Measurements from ENCODE around the gene ZKSCAN3.
"Not testable (repeated sequence)": the region's sequence is repeated elsewhere in the genome, so short reads cannot be mapped to it uniquely, and the experiment has no call there.

The ZKSCAN3 gene

DNA sequence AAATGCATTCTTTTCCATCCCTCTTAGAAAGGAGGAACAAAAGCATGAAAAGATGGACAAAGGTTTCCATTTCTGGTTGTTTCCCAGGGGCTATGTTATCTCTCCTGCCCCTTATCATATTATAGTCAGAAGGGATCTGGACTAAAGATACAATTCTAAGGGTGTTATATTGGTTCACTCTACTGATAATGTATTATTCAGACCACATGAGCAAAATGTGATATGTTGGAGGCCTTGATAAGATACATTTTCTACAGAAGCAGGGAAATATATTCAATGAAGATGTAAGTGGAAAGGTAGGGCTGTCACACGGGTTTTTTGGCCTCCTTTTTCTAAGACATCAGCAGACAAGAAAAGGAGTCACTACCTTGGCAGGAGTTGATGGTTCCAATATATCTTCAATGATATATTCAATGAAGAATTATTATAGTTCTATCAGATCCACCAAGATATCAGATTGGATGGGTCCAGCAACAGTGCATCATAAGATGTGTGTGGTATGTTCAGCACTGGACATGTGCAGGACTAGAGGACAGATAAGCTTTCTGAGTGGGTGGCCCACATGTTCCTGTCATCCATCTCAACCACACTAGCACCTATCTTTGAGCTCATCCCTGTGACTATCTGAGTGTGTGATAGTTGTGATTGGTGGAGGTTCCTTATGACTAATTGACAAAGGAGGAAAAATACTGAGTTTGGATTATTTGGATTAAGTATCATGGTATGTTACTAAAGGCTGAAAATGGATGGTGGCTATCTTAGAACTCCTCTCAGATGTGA is 5.7 kb upstream of the ZKSCAN3 start:
- no peak for DNase-seq

DNA sequence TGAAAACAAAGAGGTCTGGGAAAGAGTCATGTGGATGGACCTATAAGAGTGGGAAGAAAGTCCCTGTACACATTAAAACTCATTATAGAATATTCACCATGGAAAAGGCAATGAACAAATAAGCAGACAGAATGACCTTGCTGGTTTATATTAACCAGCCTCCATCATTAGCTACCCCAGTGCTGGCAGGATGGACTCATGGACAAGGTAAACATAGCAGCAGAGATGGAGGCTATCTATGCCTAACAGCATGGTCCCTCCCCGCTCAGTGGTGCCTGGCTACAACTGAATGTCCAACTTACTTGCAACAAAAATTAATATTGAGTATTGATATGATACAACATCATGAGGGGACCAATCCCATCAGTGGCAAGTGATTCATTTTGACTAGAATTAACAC is 4.5 kb upstream of the ZKSCAN3 start:
- DNase-seq: no peak

DNA sequence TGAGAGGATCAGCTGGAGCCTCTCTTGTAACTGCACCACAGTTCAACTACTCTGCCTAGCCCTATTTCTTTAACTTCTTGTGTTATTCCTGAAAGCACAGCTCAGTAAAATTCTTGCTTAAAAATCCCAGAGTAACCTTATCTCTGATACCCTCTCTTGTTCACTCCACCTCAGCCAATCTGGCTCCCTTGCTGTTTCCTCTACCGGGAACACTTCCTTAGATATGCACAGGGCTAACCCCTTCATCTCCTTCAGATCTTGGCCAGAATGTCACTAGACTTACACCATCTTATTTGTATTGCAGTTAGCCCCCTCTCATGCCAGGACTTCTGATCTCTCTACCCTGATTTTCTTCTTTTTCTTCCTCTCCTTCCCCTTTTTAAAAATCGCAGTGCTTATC is 2.6 kb upstream of the ZKSCAN3 start:
- DNase-seq: no peak

DNA sequence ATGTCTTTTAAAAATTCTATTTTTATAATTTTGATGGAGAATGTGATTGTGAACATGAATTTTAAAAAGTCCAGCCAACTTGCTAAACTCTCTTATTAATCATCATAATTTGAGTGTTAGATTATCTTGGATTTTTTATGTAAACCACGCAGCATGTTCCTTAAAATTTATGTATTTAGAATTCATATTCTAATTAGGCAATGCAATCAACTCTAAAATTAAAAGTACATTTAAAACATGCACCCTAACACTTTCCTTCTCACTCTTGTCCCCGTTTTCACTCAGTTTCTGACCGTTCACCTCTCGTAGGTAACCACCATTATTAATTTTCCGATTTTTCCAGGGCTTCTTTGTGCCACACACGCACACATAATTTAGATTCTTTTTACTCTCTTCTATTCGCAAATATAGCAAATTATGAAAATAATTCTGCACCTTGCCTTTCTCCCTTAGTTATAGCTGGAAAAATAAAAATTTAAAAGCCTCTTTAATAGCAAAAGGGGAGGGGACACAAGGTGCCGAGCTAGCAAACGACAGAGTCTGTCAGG is 329 bp upstream of the ZKSCAN3 start:
- DNase-seq: no peak

DNA sequence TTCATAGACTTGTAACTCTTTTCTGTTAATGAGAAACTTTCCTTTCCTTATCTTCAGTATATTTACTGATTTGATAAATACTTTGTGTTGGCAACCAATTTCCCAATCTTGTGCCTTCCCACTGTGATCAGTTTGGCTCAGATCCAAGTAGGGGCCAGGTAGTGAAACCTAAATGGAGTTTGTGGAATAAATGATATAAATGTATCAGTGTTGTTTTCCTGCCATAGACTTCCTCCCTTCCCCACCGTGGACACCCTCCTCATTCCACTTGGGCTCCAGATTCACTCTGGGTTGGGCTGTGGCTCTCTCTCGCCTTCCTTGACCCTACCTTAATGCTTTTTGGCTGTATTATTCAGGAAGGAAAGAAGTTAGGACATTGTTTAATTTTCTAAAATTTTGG is 1.3 kb downstream of the ZKSCAN3 start:
- no peak for DNase-seq

DNA sequence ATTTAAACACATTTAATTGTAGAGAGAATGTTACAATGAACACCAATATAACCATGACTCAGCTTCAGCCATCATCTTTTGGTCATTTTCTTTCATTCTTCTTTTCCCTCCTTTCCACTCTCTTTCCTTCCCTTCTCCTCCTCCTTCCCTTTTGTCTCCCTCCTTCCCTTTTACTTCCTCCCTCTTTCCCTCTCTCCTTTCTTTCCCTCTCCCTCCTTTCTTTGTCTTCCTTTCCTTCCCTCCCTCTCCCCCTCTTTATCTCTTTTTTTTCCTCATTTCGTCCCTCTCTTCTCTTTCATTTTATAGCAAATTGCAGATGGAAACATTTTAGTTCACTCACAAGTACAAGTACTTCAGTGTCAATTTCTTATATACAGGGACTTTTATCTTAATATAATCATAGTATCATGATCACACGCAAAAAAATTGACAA is 1.8 kb downstream of the ZKSCAN3 start:
- no peak for DNase-seq

DNA sequence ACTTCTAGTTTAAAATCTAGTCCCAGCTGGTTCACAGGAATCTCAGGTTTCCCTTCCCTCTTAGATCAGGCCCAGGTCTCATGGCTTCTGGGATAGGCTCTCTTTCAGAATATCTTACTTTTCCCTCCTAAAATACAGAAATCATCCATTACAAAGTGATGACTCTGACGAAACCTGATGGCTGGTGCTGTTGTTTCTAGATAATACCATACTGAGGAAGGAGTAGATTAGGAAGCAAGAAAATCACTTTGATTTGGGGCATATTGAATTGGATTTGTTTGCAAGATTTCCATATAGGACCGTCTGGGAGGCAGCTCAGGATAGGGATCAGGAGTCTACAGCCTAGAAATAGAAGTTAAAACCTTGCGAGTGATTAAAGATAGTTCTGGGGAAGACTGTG is 3.6 kb downstream of the ZKSCAN3 start:
- DNase-seq: no peak

DNA sequence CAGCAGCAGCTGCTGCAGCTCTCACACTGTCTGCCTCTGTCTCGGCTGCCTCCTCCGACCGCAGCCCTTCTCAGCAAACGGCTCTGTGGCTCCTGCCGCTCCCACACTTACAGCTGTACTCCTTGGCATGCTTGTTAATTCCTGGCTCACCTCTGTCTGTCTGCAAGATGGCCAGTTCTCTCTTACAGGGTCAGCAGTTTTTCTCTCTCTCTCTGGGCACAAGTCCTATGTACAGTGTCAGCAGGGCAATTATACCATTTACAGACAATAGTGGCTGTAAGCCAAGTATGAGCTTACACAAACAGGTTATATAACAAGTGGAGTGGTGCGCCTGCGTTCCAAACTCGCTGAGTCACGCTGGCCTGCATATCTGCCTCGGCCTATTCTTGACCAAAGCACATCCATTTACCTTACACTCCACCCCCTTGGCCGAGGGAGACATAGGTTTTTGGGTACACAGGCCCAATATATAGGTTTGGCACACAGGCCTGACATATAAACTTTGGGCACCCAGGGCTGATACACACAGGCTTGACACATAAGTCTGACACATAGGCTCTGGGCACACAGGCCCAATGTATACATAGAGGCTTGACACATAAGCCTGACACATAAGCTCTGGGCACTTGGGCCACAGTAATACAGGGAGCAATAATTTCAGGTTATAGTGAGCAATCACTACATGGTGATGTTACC is 4.4 kb downstream of the ZKSCAN3 start:
- DNase-seq: no peak

DNA sequence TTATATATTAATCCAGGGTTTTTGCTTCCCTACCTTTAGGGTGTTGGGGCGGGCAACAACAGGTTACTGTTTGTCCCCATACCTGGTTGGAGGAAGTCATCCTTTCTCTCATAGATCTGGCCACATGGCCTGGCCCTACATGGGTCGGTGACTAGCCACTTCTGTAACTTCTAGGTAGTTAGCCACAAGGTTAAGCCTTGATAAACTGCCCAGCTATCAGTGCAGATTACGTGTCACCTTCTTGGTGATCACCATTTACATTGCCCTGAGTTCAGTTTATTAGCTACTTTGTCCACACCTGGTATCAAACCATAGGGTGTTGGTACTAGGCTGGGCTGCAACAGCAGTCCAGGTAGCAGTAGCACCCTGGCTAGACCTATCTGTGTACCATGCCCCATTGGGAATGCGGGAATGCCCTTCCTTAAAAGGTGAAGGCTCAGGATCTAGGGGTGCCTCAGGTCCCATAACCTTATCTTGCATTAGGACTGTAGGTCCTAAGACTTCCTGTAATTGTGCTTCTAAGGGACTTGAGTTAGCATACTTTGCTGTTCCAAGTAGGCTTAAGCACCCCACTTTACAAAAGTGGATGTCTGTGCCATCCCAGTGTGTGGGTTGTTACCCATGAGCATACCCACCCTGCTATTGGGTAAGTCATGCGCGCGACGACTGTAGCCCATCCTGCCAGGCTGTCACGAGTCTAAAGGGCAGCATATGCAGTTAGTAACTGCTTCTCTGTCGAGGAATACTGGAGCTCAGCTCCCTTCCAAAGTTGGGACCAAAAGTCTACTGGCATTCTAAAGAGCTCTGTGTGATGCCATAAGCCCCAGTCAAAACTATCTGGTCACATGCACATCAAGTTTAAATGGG is 5.2 kb downstream of the ZKSCAN3 start:
- DNase-seq: no peak

DNA sequence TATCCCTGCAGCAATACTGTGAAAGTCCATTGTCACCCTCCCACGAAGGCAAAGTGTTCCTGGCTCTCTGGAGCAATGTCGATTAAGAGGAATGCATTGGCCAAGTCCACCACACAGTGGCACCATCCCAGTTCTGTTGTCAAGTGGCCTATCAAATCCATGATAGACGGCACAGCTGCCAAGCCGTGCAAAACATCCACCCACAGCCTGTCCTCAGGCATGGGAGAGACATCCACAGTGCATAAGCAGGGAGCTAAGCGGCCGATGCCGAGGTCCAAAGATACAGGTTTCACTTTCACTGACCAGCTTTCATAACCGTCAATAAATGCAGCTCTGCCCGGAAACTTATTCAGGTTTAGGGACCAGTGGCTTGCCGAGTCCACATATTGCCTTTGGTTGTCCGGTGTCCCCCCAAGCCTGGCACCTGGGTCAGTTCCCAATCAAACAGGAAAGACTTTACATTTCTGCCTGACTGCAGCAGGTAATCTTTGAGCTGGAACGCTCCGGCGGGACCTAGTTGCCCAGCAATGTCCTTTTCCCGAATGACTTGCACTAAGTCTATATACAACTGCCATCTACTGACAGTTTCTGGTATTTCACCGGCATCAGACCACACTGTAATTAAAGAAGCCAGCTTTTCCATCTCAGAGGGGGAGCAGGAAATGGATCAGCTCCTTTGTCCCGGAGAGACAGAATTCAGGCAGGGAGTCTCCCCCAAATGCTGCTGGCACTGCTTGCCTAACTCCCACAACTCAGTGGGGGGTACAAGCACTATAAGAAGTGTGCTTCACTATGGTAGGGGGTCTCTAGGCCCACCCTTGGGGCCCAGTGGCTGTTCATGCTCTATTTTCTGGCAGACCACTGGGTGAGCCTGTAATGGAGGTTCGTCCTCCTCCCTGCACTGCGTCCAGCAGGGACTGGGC is 6.3 kb downstream of the ZKSCAN3 start:
- peak; percentile 77 for DNase-seq

DNA sequence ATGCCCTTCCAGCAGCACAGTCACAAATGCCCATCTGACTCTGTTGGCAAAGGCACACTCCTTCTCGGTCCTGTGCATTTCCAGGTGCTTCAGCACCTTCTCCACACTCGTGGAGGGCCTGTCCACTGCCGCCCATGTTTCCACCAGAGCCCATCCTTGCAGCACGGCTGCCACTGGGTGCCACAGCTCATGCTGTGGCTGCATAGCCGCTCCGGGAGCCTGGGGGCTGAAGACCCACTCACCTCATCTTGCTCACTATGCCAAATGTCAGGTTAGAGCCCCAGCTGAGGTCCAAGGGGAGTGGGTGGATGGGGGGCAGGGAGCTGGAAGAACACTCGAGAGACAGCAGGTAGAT is 6.9 kb downstream of the ZKSCAN3 start:
- no peak for DNase-seq

DNA sequence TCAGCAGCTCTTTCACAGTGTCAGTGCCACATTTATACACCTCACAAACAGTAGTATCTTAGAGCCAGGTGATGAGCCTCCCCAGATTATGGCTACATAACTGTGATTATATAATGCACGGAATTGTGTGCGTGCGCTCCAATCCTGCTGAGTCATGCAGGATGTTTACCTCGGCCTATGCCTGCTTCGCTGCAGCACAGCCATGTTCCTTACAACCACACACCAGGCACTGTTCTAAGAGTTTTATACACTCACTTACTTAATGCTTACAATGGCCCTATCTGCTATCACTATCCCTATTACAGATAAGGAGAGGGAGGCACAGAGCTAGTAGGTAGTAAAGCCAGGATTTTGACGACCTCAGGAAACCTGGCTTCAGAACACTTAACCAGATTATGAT is 7.3 kb downstream of the ZKSCAN3 start:
- no peak for DNase-seq

DNA sequence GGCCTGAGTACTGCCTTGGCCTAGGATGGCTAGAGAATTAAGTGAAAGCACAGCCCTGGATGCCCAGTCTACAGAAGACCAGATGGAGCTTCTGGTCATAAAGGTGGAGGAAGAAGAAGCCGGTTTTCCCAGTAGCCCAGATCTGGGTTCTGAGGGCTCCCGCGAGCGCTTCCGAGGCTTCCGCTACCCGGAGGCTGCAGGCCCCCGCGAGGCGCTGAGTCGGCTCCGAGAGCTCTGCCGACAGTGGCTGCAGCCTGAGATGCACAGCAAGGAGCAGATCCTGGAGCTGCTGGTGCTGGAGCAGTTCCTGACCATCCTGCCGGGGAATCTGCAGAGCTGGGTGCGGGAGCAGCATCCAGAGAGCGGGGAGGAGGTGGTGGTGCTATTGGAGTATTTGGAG is 9.8 kb downstream of the ZKSCAN3 start:
- DNase-seq: not testable (repeated sequence)

DNA sequence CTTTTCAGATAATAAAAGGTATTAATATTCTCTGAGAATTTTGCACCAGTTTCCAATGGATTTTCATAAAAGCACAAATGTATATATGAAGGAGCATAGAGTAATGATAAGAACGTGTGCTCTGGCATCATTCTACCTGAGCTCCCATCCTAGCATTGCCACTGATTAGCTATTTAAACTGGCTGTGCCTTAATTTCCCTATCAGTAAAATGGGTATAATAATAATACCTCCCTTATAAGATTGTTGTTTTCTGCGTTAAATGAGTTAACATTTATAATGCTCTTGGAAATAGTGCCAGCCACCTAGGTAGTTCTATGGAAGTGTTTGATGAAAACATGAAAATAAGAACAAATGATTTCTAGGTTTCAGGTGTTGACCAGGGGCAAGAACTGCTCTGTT is 11.2 kb downstream of the ZKSCAN3 start:
- DNase-seq: no peak

DNA sequence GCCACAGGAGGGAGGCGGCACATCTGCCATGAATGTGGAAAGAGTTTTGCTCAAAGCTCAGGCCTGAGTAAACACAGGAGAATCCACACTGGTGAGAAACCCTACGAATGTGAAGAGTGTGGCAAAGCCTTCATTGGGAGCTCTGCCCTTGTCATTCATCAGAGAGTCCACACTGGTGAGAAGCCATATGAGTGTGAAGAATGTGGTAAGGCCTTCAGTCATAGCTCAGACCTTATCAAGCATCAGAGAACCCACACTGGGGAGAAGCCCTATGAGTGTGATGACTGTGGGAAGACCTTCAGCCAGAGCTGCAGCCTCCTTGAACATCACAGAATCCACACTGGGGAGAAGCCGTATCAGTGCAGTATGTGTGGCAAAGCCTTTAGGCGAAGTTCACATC is 15.8 kb downstream of the ZKSCAN3 start:
- not testable (repeated sequence) for DNase-seq

DNA sequence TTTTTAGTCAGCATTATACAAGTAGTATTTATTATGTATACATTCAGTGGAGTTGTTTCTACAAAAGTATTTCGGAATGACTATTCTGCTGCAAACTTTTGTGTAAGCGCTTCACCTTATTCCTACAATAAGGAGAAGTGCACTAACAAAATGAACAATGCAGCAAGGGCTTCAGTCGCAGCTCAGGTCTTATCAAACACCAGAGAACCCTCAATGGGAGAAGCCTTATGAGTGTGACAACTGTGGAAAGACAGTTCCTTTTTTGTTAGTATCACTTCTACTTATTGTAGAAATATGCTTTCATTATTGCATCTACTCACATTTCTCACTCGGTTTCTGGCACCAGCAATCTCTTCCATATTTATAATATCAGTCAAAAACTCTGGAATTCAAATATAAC is 18.8 kb downstream of the ZKSCAN3 start:
- no peak for DNase-seq

DNA sequence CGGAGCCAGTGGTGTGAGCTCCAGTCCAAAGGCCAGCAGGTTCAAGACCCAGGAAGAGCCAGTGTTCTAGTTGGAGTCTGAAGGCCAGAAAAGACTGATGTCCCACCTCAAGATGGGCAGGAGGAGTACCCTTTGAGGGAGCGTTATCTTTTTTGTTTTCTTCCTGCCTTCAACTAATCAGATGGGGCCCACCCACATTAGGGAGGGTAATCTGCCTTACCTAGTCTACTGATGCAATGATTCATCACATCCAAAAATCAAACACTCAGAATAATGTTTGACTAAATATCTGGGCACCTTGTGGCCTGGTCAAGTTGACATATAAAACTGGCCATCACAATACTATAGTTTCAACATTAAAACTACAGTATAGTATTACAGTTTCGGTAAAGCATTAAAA is 19.7 kb downstream of the ZKSCAN3 start:
- no peak for DNase-seq

DNA sequence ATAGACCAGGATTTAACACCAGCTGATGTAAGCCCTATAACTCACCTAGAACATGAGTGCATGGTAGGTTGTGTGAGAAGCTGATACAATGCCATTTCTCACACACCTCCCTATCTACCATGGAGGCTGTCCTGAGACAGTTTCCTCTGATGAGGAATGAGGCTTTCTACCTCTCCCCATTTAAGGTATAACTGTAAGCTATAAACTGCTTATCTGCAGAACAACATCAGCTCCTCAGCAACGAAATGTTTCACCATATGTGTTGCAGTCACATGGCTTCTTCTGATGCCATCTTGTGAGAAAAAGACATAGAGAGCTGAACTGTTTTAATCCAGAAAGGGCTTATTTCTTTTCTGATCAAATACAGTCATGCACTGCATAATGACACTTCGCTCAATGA is 20.7 kb downstream of the ZKSCAN3 start:
- DNase-seq: no peak

DNA sequence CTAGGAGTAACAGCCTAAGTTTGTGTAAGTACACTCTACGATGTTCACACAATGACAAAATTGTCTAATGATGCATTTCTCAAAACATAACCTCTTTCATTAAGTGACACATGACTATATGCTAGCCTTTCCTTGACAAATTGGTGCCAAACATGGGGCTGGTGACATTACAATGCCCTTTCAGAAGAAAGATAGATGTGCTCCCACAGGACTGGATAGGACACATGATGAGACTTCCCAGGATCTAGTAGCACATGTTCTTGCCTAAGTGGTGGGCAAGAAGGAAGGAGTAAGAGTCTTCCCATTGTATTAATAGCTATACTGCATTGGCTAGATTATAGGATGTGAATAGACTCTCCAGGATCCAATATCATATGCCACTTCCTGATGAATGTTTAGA is 21.5 kb downstream of the ZKSCAN3 start:
- no peak for DNase-seq

DNA sequence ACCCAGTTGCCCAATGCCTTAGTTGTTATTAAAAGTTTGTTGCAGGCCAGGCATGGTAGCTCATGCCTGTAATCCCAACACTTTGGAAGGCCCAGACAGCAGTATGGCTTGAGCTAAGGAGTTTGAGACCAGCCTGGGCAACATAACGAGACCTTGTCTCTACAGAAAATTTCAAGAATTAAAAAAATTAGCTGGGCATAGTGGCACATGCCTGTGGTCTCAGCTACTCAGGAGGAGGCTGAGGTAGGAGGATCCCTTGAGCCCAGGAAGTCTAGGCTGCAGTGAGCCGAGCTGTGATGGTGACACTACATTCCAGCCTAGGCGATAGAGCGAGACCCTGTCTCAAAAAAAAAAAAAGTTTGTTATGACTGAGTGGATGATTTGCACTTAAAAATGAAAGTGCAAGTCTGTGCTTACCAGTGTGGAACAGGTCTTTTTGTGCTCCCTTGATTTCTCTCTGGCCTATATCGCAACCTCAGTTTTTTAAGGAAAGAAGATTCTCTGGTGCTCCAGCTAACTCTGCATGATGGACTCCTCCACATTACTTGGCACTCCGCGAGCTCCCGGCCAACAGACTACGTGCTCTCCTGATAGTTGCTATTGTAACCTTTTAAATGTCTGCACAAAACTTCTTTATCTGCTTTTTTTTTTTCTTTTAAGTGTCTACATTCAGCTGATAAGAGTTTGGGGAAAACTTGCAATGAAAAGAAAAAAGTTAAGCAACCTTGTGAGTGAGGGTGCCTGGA is 22.1 kb downstream of the ZKSCAN3 start:
- DNase-seq: no peak

DNA sequence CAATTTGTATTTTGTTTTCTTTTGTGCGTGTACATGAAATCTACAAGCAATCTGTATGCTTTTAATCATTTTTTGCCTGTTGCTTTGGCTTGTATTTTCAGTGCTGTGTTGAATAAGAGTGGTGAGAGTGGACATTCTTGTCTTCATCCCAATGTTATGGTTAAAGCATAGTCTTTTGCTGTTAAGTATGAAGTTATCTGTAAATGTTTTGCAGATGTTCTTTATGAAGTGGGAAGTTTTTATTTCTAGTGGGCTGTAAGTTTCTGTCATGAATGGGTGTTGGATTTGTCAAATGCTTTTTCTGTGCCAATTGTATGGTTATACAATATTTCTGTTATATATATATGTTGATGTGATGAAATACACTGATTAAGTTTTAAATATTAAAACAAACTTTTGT is 24.2 kb downstream of the ZKSCAN3 start:
- DNase-seq: no peak

DNA sequence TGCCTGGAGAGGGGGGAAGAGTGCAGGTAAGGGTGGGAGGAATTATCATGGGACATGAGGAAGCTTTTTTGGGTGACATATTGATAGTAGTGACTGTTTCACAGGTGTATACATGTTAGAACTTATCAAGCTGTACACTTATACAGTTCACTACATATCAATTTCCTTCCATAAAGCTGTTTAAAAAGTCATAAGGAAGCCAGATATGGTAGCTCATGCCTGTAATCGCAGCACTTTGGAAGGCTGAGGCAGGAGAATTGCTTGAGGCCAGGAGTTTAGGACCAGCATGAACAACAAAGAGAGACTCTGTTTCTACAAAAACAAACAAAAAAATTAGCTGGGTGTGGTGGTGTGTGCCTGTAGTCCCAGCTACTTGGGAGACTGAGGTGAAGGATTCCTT is 28.1 kb downstream of the ZKSCAN3 start:
- no peak for DNase-seq

Data from CD4-positive, alpha-beta T cell treated with Interleukin-12 subunit alpha and Interleukin-12 subunit beta, for 1 hour (primary cell).